GM19395 (cell line): ENCODE results near the gene ZNF18.
"Not testable (repeated sequence)": the region's sequence is repeated elsewhere in the genome, so short reads cannot be mapped to it uniquely, and the experiment has no call there.

Experiments used
- ATAC-seq: cut with Tn5 transposase; IDR thresholded peaks from one replicate; pipeline ENCODE4 v1.9.1; 2021; ENCODE audit warnings: mild to moderate bottlenecking, moderate library complexity; ENCODE audit not compliant: unreplicated experiment

The ZNF18 gene

GRCh38 chr17:11986942-11987329, 10.3 kb downstream of the ZNF18 start:
- ATAC-seq, result no peak

- no peak for ATAC-seq
Measured at GRCh38 chr17:11986179-11986941, 10.9 kb downstream of the ZNF18 start.

GRCh38 chr17:11981862-11982261, 15.4 kb downstream of the ZNF18 start:
- no peak for ATAC-seq

GRCh38 chr17:11980813-11981212, 16.5 kb downstream of the ZNF18 start:
- no peak for ATAC-seq

GRCh38 chr17:11979795-11980194, 17.5 kb downstream of the ZNF18 start:
- ATAC-seq, result no peak

GRCh38 chr17:11972741-11973140, 24.5 kb downstream of the ZNF18 start:
- not testable (repeated sequence) for ATAC-seq

- no peak for ATAC-seq
Measured at GRCh38 chr17:11969565-11969964, 27.7 kb downstream of the ZNF18 start.

- ATAC-seq, result no peak
Measured at GRCh38 chr17:11954936-11955335, 42.3 kb downstream of the ZNF18 start.

- no peak for ATAC-seq
Measured at GRCh38 chr17:11953924-11954323, 43.4 kb downstream of the ZNF18 start.

GRCh38 chr17:11952610-11953009, 44.7 kb downstream of the ZNF18 start:
- no peak for ATAC-seq

- ATAC-seq, result no peak
Measured at GRCh38 chr17:11950771-11951519, 46.3 kb downstream of the ZNF18 start.

GRCh38 chr17:11949571-11949970, 47.7 kb downstream of the ZNF18 start:
- ATAC-seq, result not testable (repeated sequence)

- ATAC-seq, result no peak
Measured at GRCh38 chr17:11948789-11949188, 48.5 kb downstream of the ZNF18 start.

- no peak for ATAC-seq
Measured at GRCh38 chr17:11944587-11944986, 52.7 kb downstream of the ZNF18 start.

- ATAC-seq, result no peak
Measured at GRCh38 chr17:11943759-11944347, 53.4 kb downstream of the ZNF18 start.

GRCh38 chr17:11943086-11943485, 54.2 kb downstream of the ZNF18 start:
- ATAC-seq, result not testable (repeated sequence)

- ATAC-seq, result no peak
Measured at GRCh38 chr17:11940904-11941303, 56.4 kb downstream of the ZNF18 start.

GRCh38 chr17:11935734-11936406, 61.4 kb downstream of the ZNF18 start:
- ATAC-seq, result no peak

- ATAC-seq, result no peak
Measured at GRCh38 chr17:11932337-11932898, 64.9 kb downstream of the ZNF18 start.

GRCh38 chr17:11928436-11928835, 68.8 kb downstream of the ZNF18 start:
- ATAC-seq, result no peak
